ENCODE results near the gene GDF15.

GRCh38 chr19:18401580-18402112 lies 15.7 kb downstream of the GDF15 start:
- TF ChIP-seq CTCF (IDR thresholded peaks at IDR 0.05; ENCODE audit: low read depth, low read length) (peak; percentile 64), MYC (IDR thresholded peaks at IDR 0.05; ENCODE audit: low read depth, low read length) (0 out of 2 replicates have a peak, but pooled peaks have one; percentile 56)

Data from NB4 (cell line).